ENCODE measurements around the gene LPXN.

GRCh38 chr11:58498464-58498863 is 77.2 kb downstream of the LPXN start:
- no peak for TF ChIP-seq CTCF (IDR thresholded peaks at IDR 0.05)
- no peak for TF ChIP-seq POLR2A (IDR thresholded peaks at IDR 0.05)
- no peak for TF ChIP-seq EP300 (IDR thresholded peaks at IDR 0.05)
